OCI-LY1 (cell line): Measurements from ENCODE around the gene EXOC6B.

ENCODE experiments used
- CTCF ChIP-seq: fragments of 200-600 bp; sonication (generic), shearing (Covaris generic); IDR thresholded peaks from 2 replicates; pipeline ENCODE4 v1.5.1; 2017; ENCODE audit warnings: mild to moderate bottlenecking, antibody characterized with exemption, low read length, moderate library complexity, mixed read lengths
- EZH2 ChIP-seq: fragments of 200-600 bp; sonication (generic), shearing (Covaris generic); IDR thresholded peaks from 2 replicates; pipeline ENCODE4 v1.8.0; 2017; ENCODE audit warnings: borderline replicate concordance, mixed run types, mild to moderate bottlenecking, antibody characterized with exemption, low read length, moderate library complexity, mixed read lengths

DNA sequence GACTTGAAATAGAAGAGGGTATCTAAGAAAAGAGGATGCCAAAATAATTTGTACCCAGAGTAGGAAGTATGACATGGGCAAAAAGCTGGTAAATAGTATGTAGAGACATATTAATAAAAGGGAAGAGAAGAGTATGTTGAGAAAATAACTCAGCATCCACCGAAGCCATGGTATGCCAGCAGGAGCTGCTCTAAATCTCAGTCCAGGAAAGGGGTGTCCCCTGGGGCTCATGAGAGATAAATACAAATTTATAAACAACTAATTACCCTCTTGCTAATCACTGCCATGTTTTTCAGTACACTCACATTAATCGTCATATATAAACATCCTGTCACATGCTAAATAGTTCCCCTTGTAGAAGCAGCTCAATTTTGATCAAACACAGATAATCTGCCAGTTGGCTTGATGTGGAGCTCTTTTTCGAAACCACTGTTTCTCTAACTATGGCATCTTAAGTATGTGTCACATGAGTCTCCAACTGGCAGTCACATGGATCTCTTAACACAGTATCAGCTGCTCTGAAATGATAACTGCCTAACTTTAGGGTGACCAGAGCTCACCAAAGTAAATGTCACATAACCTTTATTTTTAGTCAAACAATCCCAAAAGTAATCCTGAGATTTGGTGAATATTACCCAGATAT lies 31.9 kb downstream of the EXOC6B start:
- TF ChIP-seq CTCF (no peak), EZH2 (no peak)
